Brain microvascular endothelial cell (primary cell): ENCODE results near the gene KRT7.
A peak's percentile ranks its signal among the peaks of the same experiment; 100 is the strongest.

Experiments
- DNase-seq: peaks from one replicate; pipeline ENCODE4 v3.0.0-alpha.2; 2020
- H3K27ac ChIP-seq: fragments of 250-450 bp; sonication (Bioruptor Pico); 2 replicates; pipeline ENCODE4 v1.5.1; 2020; ENCODE audit warnings: mild to moderate bottlenecking, moderate library complexity
- H3K27me3 ChIP-seq: fragments of 250-450 bp; sonication (Bioruptor Pico); replicated peaks from 2 replicates; pipeline ENCODE4 v1.5.1; 2020; ENCODE audit warnings: mild to moderate bottlenecking
- H3K36me3 ChIP-seq: fragments of 250-450 bp; sonication (Bioruptor Pico); replicated peaks from 2 replicates; pipeline ENCODE4 v1.5.1; 2020; ENCODE audit warnings: mild to moderate bottlenecking
- H3K4me3 ChIP-seq: 2 replicates; pipeline ENCODE4 v1.5.1; 2011; ENCODE audit warnings: low read depth, mild to moderate bottlenecking, control low read depth, low read length, moderate library complexity
- in situ Hi-C: cut with HindIII; loops from 2 replicates; pipeline ENCODE4 v1.10.0; 2017; ENCODE audit warnings: low sequenced_read_pairs, low pct_ligation_motif_present
- TF ChIP-seq, protein P1 (sequence below): IDR thresholded peaks from 2 replicates; pipeline ENCODE4 v1.5.1; 2011; ENCODE audit warnings: low read depth, mild to moderate bottlenecking, moderate library complexity, low read length, control low read depth, inconsistent platforms; ENCODE audit errors: missing control alignments

KRT7 gene

DNA sequence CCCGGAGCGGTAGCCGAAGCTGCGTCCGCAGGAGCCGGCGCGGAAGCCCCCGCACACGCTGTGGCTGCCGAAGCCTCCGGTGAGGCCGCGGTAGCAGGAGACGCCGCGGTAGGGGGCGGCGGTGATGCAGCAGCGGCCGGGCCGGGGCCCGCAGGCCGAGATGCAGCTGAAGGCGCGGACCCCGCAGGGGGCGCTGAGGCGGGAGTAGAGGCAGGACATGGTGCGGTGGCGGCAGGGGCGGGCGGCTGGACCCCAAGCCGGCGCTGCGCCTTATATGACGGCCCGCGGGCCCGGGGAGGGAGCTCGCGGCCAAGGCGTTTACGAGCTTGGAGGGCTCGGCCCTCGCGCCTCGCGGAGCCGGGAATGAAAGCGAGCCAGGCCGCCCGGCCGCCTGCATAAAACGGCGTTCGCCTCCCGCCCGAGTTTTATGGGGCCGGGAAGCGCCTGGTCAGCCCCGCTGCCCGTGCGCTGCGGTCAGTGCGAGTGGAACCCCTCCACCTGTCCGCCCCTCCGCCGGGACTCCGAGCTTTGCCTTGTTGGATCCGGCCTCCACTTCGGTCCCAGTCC is 25.4 kb downstream of the KRT7 start:
- no peak overlapping the region for H3K27ac ChIP-seq
- in situ Hi-C loops = no loop called here
- peak overlapping the region; percentile 22 for H3K4me3 ChIP-seq
- no peak for DNase-seq
- H3K27me3 ChIP-seq = peaks cover 7% of the 10 kb centered on the region
- TF ChIP-seq, protein P1, sequence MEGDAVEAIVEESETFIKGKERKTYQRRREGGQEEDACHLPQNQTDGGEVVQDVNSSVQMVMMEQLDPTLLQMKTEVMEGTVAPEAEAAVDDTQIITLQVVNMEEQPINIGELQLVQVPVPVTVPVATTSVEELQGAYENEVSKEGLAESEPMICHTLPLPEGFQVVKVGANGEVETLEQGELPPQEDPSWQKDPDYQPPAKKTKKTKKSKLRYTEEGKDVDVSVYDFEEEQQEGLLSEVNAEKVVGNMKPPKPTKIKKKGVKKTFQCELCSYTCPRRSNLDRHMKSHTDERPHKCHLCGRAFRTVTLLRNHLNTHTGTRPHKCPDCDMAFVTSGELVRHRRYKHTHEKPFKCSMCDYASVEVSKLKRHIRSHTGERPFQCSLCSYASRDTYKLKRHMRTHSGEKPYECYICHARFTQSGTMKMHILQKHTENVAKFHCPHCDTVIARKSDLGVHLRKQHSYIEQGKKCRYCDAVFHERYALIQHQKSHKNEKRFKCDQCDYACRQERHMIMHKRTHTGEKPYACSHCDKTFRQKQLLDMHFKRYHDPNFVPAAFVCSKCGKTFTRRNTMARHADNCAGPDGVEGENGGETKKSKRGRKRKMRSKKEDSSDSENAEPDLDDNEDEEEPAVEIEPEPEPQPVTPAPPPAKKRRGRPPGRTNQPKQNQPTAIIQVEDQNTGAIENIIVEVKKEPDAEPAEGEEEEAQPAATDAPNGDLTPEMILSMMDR = no peak
- H3K36me3 ChIP-seq = no peaks in the 10 kb centered on the region

DNA sequence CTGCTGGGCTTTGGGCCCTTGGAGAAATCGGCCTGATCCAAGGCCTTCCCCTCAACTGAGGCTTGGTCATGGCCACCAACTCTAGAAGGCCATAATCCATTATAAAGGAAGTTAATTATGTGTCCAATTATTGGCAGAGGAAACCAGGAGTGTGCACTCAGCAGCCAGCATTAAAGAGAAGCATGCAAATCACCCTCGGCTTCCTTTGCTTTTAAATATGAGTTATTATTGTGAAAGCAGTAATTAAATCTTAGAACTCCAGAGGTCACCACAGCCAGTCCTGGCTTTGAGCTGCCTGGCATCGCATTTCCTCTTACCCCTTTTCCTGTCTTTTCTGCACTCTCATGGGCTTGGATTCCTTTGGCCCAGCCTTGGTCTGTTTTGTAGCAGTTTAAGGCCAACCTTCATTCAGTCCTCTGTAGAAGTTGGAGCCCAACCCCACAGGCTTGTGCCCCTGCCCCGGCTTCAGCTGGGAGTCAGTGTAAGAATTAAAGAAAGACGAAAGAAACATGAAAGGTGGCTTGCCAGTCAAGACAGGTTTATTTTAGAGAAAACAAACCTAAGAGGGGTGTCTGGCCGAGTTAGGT is 26.7 kb downstream of the KRT7 start:
- Histone ChIP-seq H3K4me3 (no peak overlapping the region), H3K36me3 (no peaks in the 10 kb centered on the region), H3K27ac (no peak overlapping the region), H3K27me3 (peaks cover 7% of the 10 kb centered on the region)
- TF ChIP-seq, protein P1 = no peak
- no peak for DNase-seq
- in situ Hi-C loops = no loop called here

DNA sequence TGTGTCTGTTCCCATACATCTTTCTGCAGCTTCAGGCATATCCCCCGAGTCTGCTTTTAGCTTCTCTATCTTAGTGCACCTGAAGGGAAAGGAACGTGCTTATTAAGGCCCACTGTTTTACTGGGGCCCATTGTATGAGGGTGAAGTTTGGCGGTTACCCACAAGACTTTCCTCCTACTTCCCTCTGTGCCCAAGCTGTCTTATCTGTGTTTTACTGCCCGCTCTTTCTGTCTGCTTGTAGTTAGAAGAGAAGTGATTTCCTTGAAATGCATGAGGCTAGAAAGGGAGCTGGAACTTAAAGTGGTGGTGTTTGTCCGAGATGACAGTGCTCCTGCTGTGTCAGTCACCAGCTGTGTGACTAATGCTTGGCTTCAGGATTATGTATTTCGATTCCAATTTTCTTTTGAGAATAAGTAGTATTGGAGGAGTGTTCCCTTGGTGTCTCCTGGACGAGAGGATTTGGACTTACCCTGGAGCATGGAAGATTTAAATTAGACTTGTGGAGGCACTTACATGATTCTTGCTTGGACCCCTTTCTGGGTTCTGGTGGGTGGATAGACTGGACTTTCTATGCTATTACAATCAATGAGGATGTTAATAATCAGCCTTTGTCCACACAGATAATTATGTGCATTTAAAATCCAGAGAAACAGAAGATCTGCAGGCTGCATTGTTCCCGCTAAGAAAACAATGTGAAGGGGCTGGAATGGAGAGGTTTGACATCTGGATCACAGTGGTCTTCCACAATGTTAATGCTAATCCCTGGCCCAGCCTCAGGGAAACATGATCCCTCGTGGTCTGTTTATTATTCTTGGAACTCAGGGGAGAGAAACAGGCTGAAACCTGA is 27.5 kb downstream of the KRT7 start:
- Histone ChIP-seq H3K27ac (no peak overlapping the region), H3K27me3 (peaks cover 7% of the 10 kb centered on the region), H3K4me3 (no peak overlapping the region), H3K36me3 (no peaks in the 10 kb centered on the region)
- in situ Hi-C loops = no loop called here
- TF ChIP-seq, protein P1 = no peak
- DNase-seq = no peak

DNA sequence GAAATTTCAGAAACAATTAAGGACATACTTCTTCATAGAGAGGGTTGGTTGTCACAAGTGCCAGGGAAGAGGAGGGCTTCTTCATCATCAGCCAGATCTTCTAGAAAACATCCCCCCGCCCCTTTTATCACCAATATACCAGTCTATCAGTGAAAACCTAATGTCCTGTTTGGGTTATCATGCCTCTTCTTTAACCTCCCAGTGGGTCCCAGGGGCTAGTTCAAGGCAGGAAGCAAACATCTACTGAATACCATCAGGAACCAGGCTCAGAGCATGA is 28.1 kb downstream of the KRT7 start:
- no peak overlapping the region for H3K4me3 ChIP-seq
- no peak overlapping the region for H3K27ac ChIP-seq
- peaks cover 7% of the 10 kb centered on the region for H3K27me3 ChIP-seq
- TF ChIP-seq, protein P1 = no peak
- no peak for DNase-seq
- no peaks in the 10 kb centered on the region for H3K36me3 ChIP-seq
- in situ Hi-C loops = no loop called here

DNA sequence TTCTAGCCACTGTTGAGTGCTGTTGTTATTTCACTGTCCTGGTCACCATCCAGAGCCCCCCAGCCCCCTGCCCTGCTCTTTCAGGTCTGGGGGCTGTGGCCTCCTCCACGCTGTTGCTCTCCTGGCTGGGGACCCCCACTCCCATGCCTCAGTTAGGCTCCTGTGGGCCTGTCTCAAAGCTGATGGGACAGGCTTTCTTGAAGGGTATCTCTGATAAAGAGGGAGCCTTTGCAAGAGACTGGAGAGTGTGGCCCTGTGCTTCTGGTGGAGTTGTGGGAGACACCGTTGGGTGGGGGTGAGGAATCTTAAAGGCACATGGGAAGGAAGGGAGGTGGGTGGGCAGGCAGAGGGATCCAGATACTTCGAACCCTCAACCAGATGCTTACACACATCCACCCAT is 29.2 kb downstream of the KRT7 start:
- TF ChIP-seq, protein P1 = no peak
- Histone ChIP-seq H3K4me3 (no peak overlapping the region), H3K36me3 (no peaks in the 10 kb centered on the region), H3K27ac (no peak overlapping the region), H3K27me3 (peaks cover 6% of the 10 kb centered on the region)
- in situ Hi-C loops = no loop called here
- DNase-seq = no peak
